ENCODE data around the gene INTS1.
"Not testable (repeated sequence)": the region's sequence is repeated elsewhere in the genome, so short reads cannot be mapped to it uniquely, and the experiment has no call there.

Gene INTS1

GRCh38 chr7:1529383-1530116, 25.4 kb upstream of the INTS1 start:
- DNase-seq (ENCODE audit: low read depth) = no peak

- DNase-seq (ENCODE audit: low read depth) = no peak
Observed at GRCh38 chr7:1526271-1526754, 22.1 kb upstream of the INTS1 start.

- no peak for DNase-seq (ENCODE audit: low read depth)
Observed at GRCh38 chr7:1525409-1525808, 21.2 kb upstream of the INTS1 start.

DNA sequence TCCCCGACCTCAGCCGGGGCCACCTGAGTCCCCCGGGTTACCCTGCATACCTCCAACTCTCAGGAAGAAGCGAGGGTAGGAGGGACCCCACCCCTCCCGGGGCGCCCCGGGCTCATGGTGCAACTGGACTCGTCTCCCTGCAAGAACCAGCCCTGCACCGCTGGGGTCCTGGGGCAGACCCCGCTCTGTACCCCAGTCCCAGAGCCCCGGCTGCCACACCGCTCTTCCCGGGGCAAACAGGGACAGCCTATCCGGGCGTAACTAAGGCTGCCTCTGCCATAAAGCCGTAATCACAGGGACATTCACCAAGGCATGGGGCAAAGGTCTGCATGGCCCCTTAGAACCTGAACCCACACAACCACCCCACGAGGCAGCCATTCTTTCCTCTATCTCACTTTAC, 19.7 kb upstream of the INTS1 start:
- DNase-seq (ENCODE audit: low read depth) = no peak

- no peak for DNase-seq (ENCODE audit: low read depth)
Observed at GRCh38 chr7:1523208-1523607, 19.0 kb upstream of the INTS1 start.

DNA sequence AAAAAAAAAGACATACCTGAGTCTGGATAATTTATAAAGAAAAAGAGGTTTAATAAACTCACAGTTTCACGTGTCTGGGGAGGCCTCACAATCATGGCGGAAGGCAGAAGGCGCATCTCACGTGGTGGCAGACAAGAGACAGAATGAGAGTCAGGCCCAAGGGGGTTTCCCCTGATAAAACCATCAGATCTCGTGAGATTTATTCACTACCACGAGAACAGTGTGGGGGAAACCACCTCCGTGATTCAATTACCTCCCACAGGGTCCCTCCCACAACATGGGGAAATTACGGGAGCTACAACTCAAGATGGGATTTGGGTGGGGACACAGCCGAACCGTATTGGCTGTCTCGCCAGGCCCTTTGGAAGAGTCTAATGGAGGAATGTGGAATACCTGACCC, 17.3 kb upstream of the INTS1 start:
- no peak for DNase-seq (ENCODE audit: low read depth)

GRCh38 chr7:1520539-1521234, 16.5 kb upstream of the INTS1 start:
- peak; percentile 91 for DNase-seq (ENCODE audit: low read depth)

DNA sequence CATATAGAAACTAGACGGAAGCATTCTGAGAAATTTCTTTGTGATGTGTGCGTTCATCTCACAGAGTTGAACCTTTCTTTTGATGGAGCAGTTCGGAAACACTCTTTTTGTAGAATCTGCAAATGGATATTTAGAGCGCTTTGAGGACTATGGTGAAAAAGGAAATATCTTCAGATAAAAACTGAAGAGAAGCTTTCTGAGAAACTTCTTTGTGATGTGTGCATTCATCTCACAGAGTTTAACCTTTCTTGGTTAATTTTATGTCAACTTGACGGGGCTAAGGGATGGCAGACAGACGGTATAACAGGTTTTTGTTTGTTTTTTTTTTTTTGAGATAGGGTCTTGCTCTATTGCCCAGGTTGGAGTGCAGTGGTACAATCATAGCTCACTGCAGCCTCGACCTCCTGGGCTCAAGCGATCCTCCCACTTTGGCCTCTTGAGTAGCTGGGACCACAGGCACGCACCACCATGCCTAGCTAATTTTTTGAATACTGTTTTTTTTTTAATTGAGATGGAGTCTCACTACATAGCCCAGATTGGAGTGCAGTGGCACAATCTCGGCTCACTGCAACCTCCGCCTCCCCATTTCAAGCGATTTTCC, 15.2 kb upstream of the INTS1 start:
- not testable (repeated sequence) for DNase-seq (ENCODE audit: low read depth)

DNA sequence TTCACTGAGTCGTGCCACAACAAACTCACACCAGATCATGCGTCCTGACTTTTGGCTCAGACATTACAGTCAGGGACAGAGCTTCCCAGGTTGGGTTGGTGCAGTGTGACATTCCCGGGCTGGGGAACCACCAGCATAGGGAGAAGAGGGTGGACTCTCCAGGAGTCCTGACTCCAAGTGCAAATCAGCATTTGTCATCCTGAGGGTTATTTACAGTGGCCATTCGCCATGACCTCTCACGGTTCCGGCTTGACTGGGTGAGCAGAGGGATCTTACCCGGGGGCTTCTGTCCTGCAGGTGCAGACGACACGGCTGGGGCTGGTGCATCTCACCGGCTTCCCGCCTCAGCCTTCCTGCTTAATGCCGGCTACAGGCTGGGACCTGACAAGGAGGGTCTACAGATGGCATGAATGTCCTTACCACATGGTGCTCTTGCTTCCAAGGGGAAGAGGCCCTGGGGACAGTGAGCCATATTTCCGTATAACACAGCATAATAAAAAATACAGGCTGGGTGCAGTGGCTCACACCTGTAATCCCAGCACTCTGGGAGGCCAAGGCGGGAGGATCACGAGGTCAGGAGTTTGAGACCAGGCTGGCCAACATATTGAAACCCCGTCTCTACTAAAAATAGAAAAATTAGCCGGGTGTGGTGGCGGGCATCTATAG, 12.5 kb upstream of the INTS1 start:
- DNase-seq (ENCODE audit: low read depth) = no peak

- DNase-seq (ENCODE audit: low read depth) = not testable (repeated sequence)
Observed at GRCh38 chr7:1515509-1515967, 11.3 kb upstream of the INTS1 start.

DNA sequence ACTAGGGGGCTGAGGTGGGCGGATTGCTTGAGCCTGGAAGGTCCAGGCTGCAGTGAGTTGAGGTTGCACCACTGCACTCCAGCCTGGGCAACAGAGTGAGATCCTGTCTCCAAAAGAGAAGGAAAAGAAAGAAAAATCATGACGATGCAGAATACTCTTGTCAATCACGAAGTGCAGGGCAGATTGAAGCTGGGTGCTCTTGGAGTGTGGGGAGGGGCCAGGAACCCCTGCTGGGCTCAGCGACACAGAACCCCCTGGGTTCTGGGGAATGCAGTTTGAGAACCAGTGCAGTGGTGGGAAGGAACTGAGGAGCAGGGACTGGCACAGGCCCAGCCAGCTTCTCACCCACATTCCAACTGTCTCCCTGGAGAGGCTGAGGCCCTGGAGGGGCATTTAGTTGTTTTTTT, 10.8 kb upstream of the INTS1 start:
- DNase-seq (ENCODE audit: low read depth) = no peak

DNA sequence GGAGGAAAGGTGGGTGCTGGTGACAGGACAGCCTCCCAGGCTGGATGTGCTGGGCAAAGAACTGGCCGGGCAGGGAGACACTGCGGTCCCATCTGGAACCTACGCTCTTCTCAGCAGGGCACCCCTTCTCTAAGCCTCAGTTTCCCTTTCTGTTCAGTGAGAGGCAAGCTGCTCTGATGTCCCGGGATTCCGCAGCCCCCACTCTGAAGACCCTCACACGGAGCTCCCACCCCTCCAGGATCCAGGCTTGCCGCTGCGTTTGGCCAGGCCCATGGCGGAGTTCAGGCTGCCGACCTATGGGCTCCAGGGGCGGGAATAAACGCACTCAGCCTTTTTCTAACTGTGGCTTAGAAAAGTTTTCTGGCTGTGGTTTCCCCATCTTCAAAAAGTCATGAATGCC, 10.2 kb upstream of the INTS1 start:
- no peak for DNase-seq (ENCODE audit: low read depth)

DNA sequence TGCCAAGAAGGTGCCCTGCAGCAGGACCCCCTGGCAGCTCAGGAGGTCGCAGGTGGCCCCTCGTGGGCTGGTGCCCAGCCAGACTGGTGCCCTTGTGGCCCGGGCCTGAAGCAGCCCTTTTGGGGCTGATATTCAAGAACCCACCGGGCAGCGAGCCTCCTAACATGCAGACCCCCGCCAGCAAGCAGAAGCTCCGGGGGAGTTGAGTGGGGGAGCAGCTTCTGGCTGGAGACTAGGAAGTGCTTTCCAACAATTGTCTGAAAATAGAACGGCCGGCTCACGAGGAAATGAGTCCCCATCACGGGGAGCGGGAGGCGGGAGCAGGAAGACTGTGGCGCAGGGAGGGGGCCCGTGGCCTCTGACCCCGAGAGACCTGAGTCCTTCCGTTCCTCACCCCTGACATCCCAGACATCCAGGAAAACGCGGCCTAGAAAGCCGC, 9.5 kb upstream of the INTS1 start:
- no peak for DNase-seq (ENCODE audit: low read depth)

- DNase-seq (ENCODE audit: low read depth) = peak; percentile 93
Observed at GRCh38 chr7:1512781-1513656, 8.8 kb upstream of the INTS1 start.

- DNase-seq (ENCODE audit: low read depth) = no peak
Observed at GRCh38 chr7:1511444-1512422, 7.5 kb upstream of the INTS1 start.

- no peak for DNase-seq (ENCODE audit: low read depth)
Observed at GRCh38 chr7:1510780-1511154, 6.6 kb upstream of the INTS1 start.

- no peak for DNase-seq (ENCODE audit: low read depth)
Observed at GRCh38 chr7:1509226-1509625, 5.0 kb upstream of the INTS1 start.

- no peak for DNase-seq (ENCODE audit: low read depth)
Observed at GRCh38 chr7:1508277-1508758, 4.1 kb upstream of the INTS1 start.

GRCh38 chr7:1505731-1506550, 1.8 kb upstream of the INTS1 start:
- DNase-seq (ENCODE audit: low read depth) = no peak

Measured in ELR (cell line).